Adrenal gland (tissue), 12 donors: ENCODE measurements around the gene PRDX5. TPM values are rescaled to one million over a fixed set of nuclear protein-coding genes. Genes with fewer than 3 reads are reported as not detected.
"Not testable (repeated sequence)": the region's sequence is repeated elsewhere in the genome, so short reads cannot be mapped to it uniquely, and the experiment has no call there.

Experiments used
- DNase-seq, 7 donors: peaks; one replicate each; pipeline ENCODE4 v3.0.0-alpha.2; 2019 to 2020
- H3K27ac ChIP-seq, 5 donors: fragments of 200-600 bp; sonication (generic) in 4 of 5; 1 replicate in 3 of 5; 2 replicates in 2 of 5; pipeline versions ENCODE4 v1.5.1 to v1.8.0; 2016 to 2020; ENCODE audit warnings: mild to moderate bottlenecking in 1 of 5
- H3K27me3 ChIP-seq: fragments of 200-600 bp; 2 replicates; pipeline ENCODE4 v1.8.0; 2021
- H3K36me3 ChIP-seq, 2 donors: fragments of 200-600 bp; replicated peaks in 1 of 2; 1 replicate in 1 of 2; 2 replicates in 1 of 2; pipeline versions ENCODE4 v1.5.1 to v1.8.0; 2018 to 2022
- H3K4me1 ChIP-seq, 2 donors: fragments of 200-600 bp; replicated peaks in 1 of 2; 1 replicate in 1 of 2; 2 replicates in 1 of 2; pipeline versions ENCODE4 v1.5.1 to v1.8.0; 2018 to 2021
- H3K4me3 ChIP-seq, 4 donors: fragments of 200-600 bp; sonication (generic) in 3 of 4; one replicate each; pipeline ENCODE4 v1.5.1; 2016 to 2018
- H3K9me3 ChIP-seq, 3 donors: fragments of 200-600 bp; sonication (generic) in 1 of 3; replicated peaks in 1 of 3; 1 replicate in 2 of 3; 2 replicates in 1 of 3; pipeline versions ENCODE4 v1.5.1 to v1.8.0; 2016 to 2021
- POLR2A ChIP-seq, 2 donors: fragments of 450-650 bp; IDR thresholded peaks; one replicate each; pipeline ENCODE4 v1.6.1; 2017; ENCODE audit warnings: antibody characterized with exemption in 2 of 2, mild to moderate bottlenecking in 2 of 2, moderate library complexity in 1 of 2
- WGBS, 4 donors: extraction: QIAGEN DNeasy Blood & Tissue Kit in 2 of 4; methylation state at CpG; one replicate each; pipeline versions ENCODE4 v1.1.5 to v1.1.7; 2013 to 2017; 5-methylcytosine and 5-hydroxymethylcytosine counted together
- intact Hi-C, 2 donors: fragments of 100-400 bp; cut with DNase I; formaldehyde crosslinking; loops; one replicate each; pipeline versions ENCODE4 v1.14.1 to v1.15.0; 2022 to 2023
- polyA plus RNA-seq, 3 donors: library from polyadenylated mRNA; stranded (reverse); fragments of 200-250 nt in 2 of 3; fragments of 350-450 nt in 1 of 3; fragmentation: Illumina TruSeq in 1 of 3; extraction: RNeasy Lipid Tissue Mini Kit (QIAGEN cat#74804) in 1 of 3; gene quantifications; one replicate each; pipeline ENCODE4 v1.2.3, GENCODE V29; 2013 to 2014
- total RNA-seq, 9 donors: library from RNA; depleted of rRNA in 4 of 9; stranded (reverse); fragments of >200 nt in 4 of 9; fragments of 120-200 nt in 1 of 9; fragmentation: NEBNext Ultra II Directional in 1 of 9; extraction: Animal tissue kit (Norgen Biotek cat#: 25700) in 1 of 9; gene quantifications; one replicate each; pipeline versions ENCODE4 v1.1.0 to v1.2.4, GENCODE V29; 2013 to 2023
- TF ChIP-seq, protein P1 (sequence below), 6 experiments: fragments of 450-650 bp in 4 of 6; fragments of 200-600 bp in 2 of 6; sonication (generic) in 1 of 6; IDR thresholded peaks; 1 replicate in 5 of 6; 2 replicates in 1 of 6; pipeline versions ENCODE4 v1.5.1 to v1.8.0; 2016 to 2021; ENCODE audit warnings: antibody characterized with exemption in 6 of 6, mild to moderate bottlenecking in 2 of 6, moderate library complexity in 1 of 6
- donor health status: healthy with polysubstance abuse.
- donor health status: Bipolar disorder and iron deficiency.
- donor health status: DM: yes; HTN: yes; CAD: no.
- donor health status: DM: no; HTN: no; CAD: no.
- donor health status: DM: no; HTN: no; CAD: no.
- donor health status: DM: yes; HTN: yes; CAD: no.

The PRDX5 gene
- total and polyA plus RNA-seq, 12 donors = 324 to 843 (median 478) TPM

DNA sequence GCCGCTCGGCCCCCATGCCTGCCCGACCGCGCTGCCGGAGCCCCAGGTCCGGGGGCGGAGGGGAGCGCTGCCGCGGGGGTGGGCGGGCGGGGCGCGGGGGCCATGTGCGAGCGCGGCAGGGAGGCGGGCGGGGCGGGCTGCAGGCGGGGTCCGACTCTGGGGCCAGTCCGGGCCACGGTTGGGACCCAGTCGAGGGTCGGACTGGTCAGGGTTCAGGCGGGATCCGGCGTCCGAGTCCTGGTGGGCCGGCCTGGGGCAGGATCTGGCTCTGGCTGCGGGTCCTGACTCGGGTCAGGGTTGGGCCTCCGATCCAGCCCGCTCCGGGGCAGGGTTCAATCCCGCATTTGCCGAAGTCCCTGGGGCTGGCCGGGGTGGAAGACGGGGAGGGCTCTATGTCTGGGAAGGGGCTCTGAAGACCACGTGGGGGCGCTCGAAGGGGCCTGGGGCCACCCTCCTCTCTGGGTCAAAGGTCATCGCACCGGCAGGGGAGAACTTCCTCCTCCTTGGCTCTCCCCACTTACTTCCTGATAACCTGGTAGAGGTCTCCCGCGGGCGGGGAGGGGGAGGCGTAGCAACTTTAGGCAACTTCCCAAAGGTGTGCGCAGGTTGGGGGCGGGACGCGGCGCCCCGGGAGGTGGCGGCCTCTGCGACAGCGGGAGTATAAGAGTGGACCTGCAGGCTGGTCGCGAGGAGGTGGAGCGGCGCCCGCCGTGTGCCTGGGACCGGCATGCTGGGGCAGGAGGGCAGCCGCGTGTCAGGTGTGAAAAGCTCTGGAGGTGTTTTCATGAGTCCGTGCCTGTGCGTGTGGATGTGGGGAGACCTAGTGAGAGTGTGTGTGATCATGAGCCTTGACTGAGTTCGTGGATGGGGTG, 12.0 kb upstream of the PRDX5 start:
- Histone ChIP-seq H3K27ac (peak overlapping the region; percentile 7 to 96 (median 73)), H3K27me3 (no peaks in the 10 kb centered on the region), H3K36me3 (no peaks in the 10 kb centered on the region), H3K4me3 (peak overlapping the region; percentile 33 to 91 (median 62)), H3K4me1 (peaks cover 9 to 26% of the 10 kb centered on the region in 2 donors), H3K9me3 (no peaks in the 10 kb centered on the region)
- TF ChIP-seq, protein P1, sequence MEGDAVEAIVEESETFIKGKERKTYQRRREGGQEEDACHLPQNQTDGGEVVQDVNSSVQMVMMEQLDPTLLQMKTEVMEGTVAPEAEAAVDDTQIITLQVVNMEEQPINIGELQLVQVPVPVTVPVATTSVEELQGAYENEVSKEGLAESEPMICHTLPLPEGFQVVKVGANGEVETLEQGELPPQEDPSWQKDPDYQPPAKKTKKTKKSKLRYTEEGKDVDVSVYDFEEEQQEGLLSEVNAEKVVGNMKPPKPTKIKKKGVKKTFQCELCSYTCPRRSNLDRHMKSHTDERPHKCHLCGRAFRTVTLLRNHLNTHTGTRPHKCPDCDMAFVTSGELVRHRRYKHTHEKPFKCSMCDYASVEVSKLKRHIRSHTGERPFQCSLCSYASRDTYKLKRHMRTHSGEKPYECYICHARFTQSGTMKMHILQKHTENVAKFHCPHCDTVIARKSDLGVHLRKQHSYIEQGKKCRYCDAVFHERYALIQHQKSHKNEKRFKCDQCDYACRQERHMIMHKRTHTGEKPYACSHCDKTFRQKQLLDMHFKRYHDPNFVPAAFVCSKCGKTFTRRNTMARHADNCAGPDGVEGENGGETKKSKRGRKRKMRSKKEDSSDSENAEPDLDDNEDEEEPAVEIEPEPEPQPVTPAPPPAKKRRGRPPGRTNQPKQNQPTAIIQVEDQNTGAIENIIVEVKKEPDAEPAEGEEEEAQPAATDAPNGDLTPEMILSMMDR (IDR thresholded peaks at IDR 0.05) = no peak
- peak in 1 of 2 donors; percentile 38 for TF ChIP-seq POLR2A (IDR thresholded peaks at IDR 0.05)
- intact Hi-C loops = no loop called here
- peak; percentile 57 to 84 (median 74) for DNase-seq
- 0 to 1% (median 1%) methylated on average over 13 to 68 of the region's 71 CpGs for WGBS, 4 donors

DNA sequence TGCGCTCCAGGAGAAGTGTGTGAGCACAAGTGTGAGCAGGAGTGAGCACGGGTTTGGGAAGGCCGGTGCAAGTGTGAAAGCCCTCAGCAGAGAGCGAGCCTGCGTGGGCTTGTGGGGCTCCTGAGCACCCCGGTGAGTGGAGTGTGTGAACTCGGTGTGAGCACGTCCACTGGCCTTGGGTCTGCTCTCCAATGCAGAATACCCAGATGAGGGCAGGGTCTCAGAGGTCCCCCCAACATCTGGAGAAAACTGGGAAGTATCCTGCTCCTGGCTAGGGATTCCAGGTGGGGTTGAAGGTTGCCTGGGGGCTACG, 11.4 kb upstream of the PRDX5 start:
- peak overlapping the region in 4 of 5 donors; percentile 69 to 96 (median 84) for H3K27ac ChIP-seq

DNA sequence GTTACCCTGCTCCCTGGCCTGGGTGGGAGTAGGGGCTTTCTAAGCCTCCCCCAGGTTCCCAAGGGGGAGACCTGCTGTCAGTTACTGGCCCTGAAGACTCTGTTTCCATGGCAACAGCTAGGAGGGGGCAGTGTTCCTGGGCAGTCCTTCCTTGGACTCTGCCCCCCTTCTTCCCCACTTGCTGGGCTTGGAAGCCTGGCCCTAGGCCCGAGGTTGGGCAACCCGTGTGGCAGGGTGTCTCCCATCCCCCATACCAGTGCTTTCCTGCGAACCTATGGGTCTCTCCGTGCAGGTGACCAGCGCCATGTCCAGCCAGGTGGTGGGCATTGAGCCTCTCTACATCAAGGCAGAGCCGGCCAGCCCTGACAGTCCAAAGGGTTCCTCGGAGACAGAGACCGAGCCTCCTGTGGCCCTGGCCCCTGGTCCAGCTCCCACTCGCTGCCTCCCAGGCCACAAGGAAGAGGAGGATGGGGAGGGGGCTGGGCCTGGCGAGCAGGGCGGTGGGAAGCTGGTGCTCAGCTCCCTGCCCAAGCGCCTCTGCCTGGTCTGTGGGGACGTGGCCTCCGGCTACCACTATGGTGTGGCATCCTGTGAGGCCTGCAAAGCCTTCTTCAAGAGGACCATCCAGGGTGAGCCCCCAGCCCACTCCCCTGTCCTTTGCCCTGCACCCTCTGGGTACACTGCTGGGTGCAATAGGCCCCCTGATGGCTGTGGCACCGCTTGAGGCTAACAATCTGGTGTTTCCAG, 10.9 kb upstream of the PRDX5 start:
- peaks cover 9 to 22% of the 10 kb centered on the region in 2 donors for H3K4me1 ChIP-seq
- H3K27me3 ChIP-seq = no peaks in the 10 kb centered on the region
- WGBS, 4 donors = 59 to 73% (median 63%) methylated on average over 8 to 15 of the region's 15 CpGs
- TF ChIP-seq, protein P1 (IDR thresholded peaks at IDR 0.05) = no peak
- TF ChIP-seq POLR2A (IDR thresholded peaks at IDR 0.05) = no peak
- DNase-seq = peak; percentile 62 to 81 (median 78)
- no peaks in the 10 kb centered on the region for H3K9me3 ChIP-seq
- peak overlapping the region in 2 of 4 donors; percentile 33 to 91 for H3K4me3 ChIP-seq
- H3K36me3 ChIP-seq = no peaks in the 10 kb centered on the region
- intact Hi-C loops = no loop called here
- H3K27ac ChIP-seq = peak overlapping the region in 3 of 5 donors; percentile 73 to 96 (median 95)

More for the DNA sequence above, 11.4 kb upstream of the PRDX5 start:
- Histone ChIP-seq H3K9me3 (no peaks in the 10 kb centered on the region), H3K4me1 (peaks cover 9 to 22% of the 10 kb centered on the region in 2 donors), H3K36me3 (no peaks in the 10 kb centered on the region), H3K4me3 (peak overlapping the region; percentile 33 to 91 (median 62)), H3K27me3 (no peaks in the 10 kb centered on the region)
- DNase-seq = no peak
- TF ChIP-seq POLR2A (IDR thresholded peaks at IDR 0.05) = no peak
- TF ChIP-seq, protein P1 (IDR thresholded peaks at IDR 0.05) = no peak
- 0 to 25% (median 21%) methylated on average over 3 to 9 of the region's 9 CpGs for WGBS, 4 donors
- intact Hi-C loops = no loop called here

DNA sequence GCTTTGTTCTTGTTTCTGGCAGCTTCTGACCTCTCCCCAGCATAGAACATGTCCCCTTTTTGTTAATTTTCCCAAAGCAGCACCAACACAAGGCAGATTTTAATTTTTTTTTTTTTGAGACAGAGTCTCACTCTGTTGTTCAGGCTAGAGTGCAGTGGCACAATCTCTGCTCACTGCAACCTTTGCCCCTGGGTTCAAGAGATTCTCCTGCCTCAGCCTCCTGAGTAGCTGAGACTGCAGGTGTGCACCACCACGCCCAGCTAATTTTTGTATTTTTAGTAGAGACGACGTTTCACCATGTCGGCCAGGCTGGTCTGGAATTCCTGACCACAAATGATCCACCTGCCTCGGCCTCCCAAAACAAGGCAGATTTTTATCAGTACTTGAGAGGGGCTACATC, 10.1 kb upstream of the PRDX5 start:
- intact Hi-C loops, DNase-seq, H3K9me3 ChIP-seq, H3K27ac ChIP-seq, H3K4me3 ChIP-seq, H3K27me3 ChIP-seq, H3K36me3 ChIP-seq: not testable (repeated sequence)
- H3K4me1 ChIP-seq = peaks cover 9 to 22% of the 10 kb centered on the region in 2 donors
- WGBS, 4 donors = 87 to 97% (median 93%) methylated on average over 5 of the region's 5 CpGs
